ENCODE data around the gene CASQ1. TPM values are rescaled to one million over a fixed set of nuclear protein-coding genes. Genes with fewer than 3 reads are reported as not detected.

Gene CASQ1
- total and polyA plus RNA-seq, 2 of the 13 experiments (the other 11 are each of a cell fraction or from before 2014, with no cell fraction given), result 0.09 to 0.20 TPM

DNA sequence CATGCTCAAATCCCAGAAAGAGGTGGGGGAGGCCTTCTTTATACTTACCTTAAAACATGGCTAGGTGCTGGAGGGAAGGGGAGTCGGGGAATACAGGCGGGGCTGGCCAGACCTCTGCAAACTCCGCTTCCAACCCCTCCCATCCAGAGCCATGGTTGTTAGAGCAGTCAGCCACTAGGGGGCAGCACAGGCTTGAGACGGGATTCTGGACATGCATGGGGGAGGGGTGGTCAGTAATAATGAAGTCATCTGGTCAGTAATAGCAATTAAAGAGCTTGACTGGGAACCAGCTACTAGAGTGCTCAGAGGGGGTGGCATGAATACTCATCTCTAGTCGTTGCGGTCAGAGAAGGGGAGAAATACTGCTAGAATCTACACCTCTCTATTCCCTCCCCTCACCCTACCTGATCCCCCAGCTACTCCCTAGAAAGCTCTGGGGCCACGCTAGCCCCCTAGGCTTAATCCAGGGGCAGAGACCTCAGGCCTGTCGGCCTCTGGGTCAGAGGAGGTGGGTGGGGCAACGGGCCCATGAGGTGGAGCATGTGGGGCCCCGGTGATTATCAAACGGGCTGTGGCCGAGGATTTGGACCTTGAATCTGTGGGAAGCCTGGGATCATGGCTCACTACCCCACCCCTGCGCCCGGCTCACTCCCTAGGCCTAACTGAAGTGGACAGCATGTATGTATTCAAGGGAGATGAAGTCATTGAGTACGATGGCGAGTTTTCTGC is 2.9 kb downstream of the CASQ1 start:
- peak overlapping the region; percentile 57 for H3K9ac ChIP-seq (ENCODE audit: insufficient read depth, low read depth, low read length)
- no TSS peak for BruUV-seq (replicated peaks)
- intact Hi-C loops (cut with micrococcal nuclease; ENCODE audit: unreplicated experiment), result loop anchor here (1.0 to 10.0 kb wide), 5 partner anchors 26 to 182 kb away; no protein-coding TSS in a partner anchor
- peak overlapping the region; percentile 85 for H3K4me2 ChIP-seq (ENCODE audit: low read depth, low read length)
- in situ Hi-C loops (cut with HindIII; ENCODE audit: extremely low pct_ligation_motif_present, low pct_unique_long_range_greater_than_20kb), result loop anchor here (5.0 kb wide), 2 partner anchors 59 to 99 kb away; no protein-coding TSS in a partner anchor
- no peaks in the 10 kb centered on the region for H3K9me3 ChIP-seq (ENCODE audit: low read length)
- peak overlapping the region; percentile 47 to 70 (median 55) for H3K4me3 ChIP-seq (replicated peaks in 1 of 3; ENCODE audit: insufficient read depth in 1 of 3, low read depth in 2 of 3, low read length in 3 of 3)
- ChIA-PET POLR2A (interaction anchor here (0.7 to 1.1 kb wide), 6 partner anchors 11 to 98 kb away, joined by 3 to 5 read pairs (median 4); partner anchors contain the start of genes DCAF8 and IGSF8), CTCF (ENCODE audit: low intra/inter-chr PET ratio, low total read pairs) (interaction anchor here (1.0 to 2.0 kb wide), 5 partner anchors 26 to 183 kb away, joined by 4 to 13 read pairs (median 12); no protein-coding TSS in a partner anchor)
- peaks cover 1 to 21% of the 10 kb centered on the region in 2 experiments; a peak in 3 of 5 replicates for H3K27me3 ChIP-seq (ENCODE audit: control insufficient read depth in 1 of 2, insufficient read depth in 2 of 2, low read length in 2 of 2)
- DNase-seq (ENCODE audit: low spot score) (peak; percentile 85), FAIRE-seq (peak; percentile 85), ATAC-seq (peak; percentile 88)
- no peaks in the 10 kb centered on the region for H4K20me1 ChIP-seq (ENCODE audit: insufficient read depth, low read length)
- no peaks in the 10 kb centered on the region for H3K36me3 ChIP-seq (replicated peaks in 1 of 2; ENCODE audit: control insufficient read depth in 1 of 2, insufficient read depth in 2 of 2, low read length in 2 of 2)
- no peaks in the 10 kb centered on the region for H3K79me2 ChIP-seq (ENCODE audit: insufficient read depth, low read length)
- WGBS (ENCODE audit: low lambda C conversion rate), result 3% methylated on average over 7 of the region's 16 CpGs
- peak overlapping the region; percentile 53 for H3K27ac ChIP-seq (ENCODE audit: extremely low read length, insufficient read depth, low read length)
- peak overlapping the region; percentile 18 for H2AFZ ChIP-seq (ENCODE audit: low read length)
- H3K4me1 ChIP-seq (ENCODE audit: insufficient read depth, low read length), result peaks cover 34% of the 10 kb centered on the region
- TF ChIP-seq ZNF747 (CRISPR knock-in tag; IDR thresholded peaks at IDR 0.05; ENCODE audit: borderline replicate concordance) (no peak), SAFB2 (CRISPR knock-in tag; IDR thresholded peaks at IDR 0.05; ENCODE audit: borderline replicate concordance, low read depth) (no peak), ZNF562 (CRISPR knock-in tag; IDR thresholded peaks at IDR 0.05; ENCODE audit: borderline replicate concordance) (no peak), ZIK1 (CRISPR knock-in tag; IDR thresholded peaks at IDR 0.05; ENCODE audit: borderline replicate concordance, low read depth) (0 out of 2 replicates have a peak, but pooled peaks have one; percentile 58), SALL1 (CRISPR knock-in tag; IDR thresholded peaks at IDR 0.05) (peak; percentile 45), ARID3A (IDR thresholded peaks at IDR 0.05; ENCODE audit: low read depth, low read length) (peak; percentile 52; the same call in 1 of the 2 replicates), GZF1 (CRISPR knock-in tag; IDR thresholded peaks at IDR 0.05) (no peak), ATF7 (IDR thresholded peaks at IDR 0.05) (peak; percentile 39), ATF7 (CRISPR knock-in tag; IDR thresholded peaks at IDR 0.05) (peak; percentile 20; the same call in 1 of the 2 replicates), CENPX (CRISPR knock-in tag; IDR thresholded peaks at IDR 0.05) (no peak), ZNF512 (CRISPR knock-in tag; IDR thresholded peaks at IDR 0.05) (no peak), ZNF574 (CRISPR knock-in tag; IDR thresholded peaks at IDR 0.05) (peak; percentile 37; the same call in 1 of the 2 replicates), FOXP1 (IDR thresholded peaks at IDR 0.05) (no peak), FOXP1 (CRISPR knock-in tag; IDR thresholded peaks at IDR 0.05) (no peak)
- TF ChIP-seq, protein P1, sequence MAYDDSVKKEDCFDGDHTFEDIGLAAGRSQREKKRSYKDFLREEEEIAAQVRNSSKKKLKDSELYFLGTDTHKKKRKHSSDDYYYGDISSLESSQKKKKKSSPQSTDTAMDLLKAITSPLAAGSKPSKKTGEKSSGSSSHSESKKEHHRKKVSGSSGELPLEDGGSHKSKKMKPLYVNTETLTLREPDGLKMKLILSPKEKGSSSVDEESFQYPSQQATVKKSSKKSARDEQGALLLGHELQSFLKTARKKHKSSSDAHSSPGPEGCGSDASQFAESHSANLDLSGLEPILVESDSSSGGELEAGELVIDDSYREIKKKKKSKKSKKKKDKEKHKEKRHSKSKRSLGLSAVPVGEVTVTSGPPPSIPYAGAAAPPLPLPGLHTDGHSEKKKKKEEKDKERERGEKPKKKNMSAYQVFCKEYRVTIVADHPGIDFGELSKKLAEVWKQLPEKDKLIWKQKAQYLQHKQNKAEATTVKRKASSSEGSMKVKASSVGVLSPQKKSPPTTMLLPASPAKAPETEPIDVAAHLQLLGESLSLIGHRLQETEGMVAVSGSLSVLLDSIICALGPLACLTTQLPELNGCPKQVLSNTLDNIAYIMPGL (CRISPR knock-in tag; IDR thresholded peaks at IDR 0.05; ENCODE audit: borderline replicate concordance in 1 of 2, low read depth in 1 of 2), result peak in 1 of 2 experiments; percentile 61; a peak in 2 of 4 replicates

All from HepG2 (cell line).